Common myeloid progenitor, CD34-positive (primary cell): ENCODE data around the gene ACTA2.
A peak's percentile ranks its signal among the peaks of the same experiment; 100 is the strongest.
"Not testable (repeated sequence)": the region's sequence is repeated elsewhere in the genome, so short reads cannot be mapped to it uniquely, and the experiment has no call there.

ENCODE experiments used
- CTCF ChIA-PET: fragments of 350-600 bp; sonication (Branson Sonifier 250); formaldehyde crosslinking; loops from one replicate; lab custom pipeline; 2021; ENCODE audit warnings: antibody characterized with exemption; lab: Charles Lee
- POLR2A ChIA-PET: fragments of 350-600 bp; sonication (Branson Sonifier 250); formaldehyde crosslinking; loops from one replicate; lab custom pipeline; 2021; ENCODE audit warnings: antibody characterized with exemption; lab: Charles Lee
- DNase-seq, 3 donors: peaks; one replicate each; pipeline versions ENCODE4 v3.0.0 to v3.0.0-alpha.2; 2013
- H3K27ac ChIP-seq, 2 experiments: 1 replicate in 1 of 2; 2 replicates in 1 of 2; pipeline ENCODE4 v1.7.0; 2013; ENCODE audit warnings: inconsistent platforms in 2 of 2, low read length in 2 of 2, mild to moderate bottlenecking in 2 of 2, low read depth in 1 of 2, moderate library complexity in 1 of 2; ENCODE audit not compliant: severe bottlenecking in 2 of 2, insufficient read depth in 1 of 2, poor library complexity in 1 of 2
- H3K27me3 ChIP-seq, 5 experiments: replicated peaks in 2 of 5; 1 replicate in 3 of 5; 2 replicates in 2 of 5; pipeline versions ENCODE4 v1.6.1 to v1.7.0; 2013; ENCODE audit warnings: low read length in 4 of 5, mild to moderate bottlenecking in 2 of 5, moderate library complexity in 2 of 5, inconsistent platforms in 1 of 5; ENCODE audit not compliant: insufficient read depth in 5 of 5, control insufficient read depth in 4 of 5
- H3K36me3 ChIP-seq, 4 experiments: 1 replicate in 2 of 4; 2 replicates in 2 of 4; pipeline versions ENCODE4 v1.6.1 to v1.7.0; 2013; ENCODE audit warnings: low read length in 3 of 4, control low read depth in 1 of 4, mild to moderate bottlenecking in 1 of 4; ENCODE audit not compliant: control insufficient read depth in 4 of 4, insufficient read depth in 4 of 4
- H3K4me1 ChIP-seq, 4 experiments: 1 replicate in 3 of 4; 2 replicates in 1 of 4; pipeline versions ENCODE4 v1.6.1 to v1.7.1; 2013; ENCODE audit warnings: low read length in 3 of 4, mild to moderate bottlenecking in 3 of 4, control low read depth in 1 of 4, inconsistent platforms in 1 of 4, moderate library complexity in 1 of 4; ENCODE audit not compliant: control insufficient read depth in 4 of 4, insufficient read depth in 4 of 4; ENCODE audit errors: control extremely low read depth in 1 of 4
- H3K4me3 ChIP-seq, 7 experiments: 1 replicate in 4 of 7; 2 replicates in 3 of 7; pipeline versions ENCODE4 v1.5.1 to v1.7.0; 2013; ENCODE audit warnings: mild to moderate bottlenecking in 7 of 7, low read length in 6 of 7, moderate library complexity in 6 of 7, inconsistent platforms in 2 of 7, low read depth in 2 of 7, control low read depth in 1 of 7; ENCODE audit not compliant: insufficient read depth in 4 of 7, control insufficient read depth in 1 of 7; ENCODE audit errors: extremely low read depth in 1 of 7
- H3K9me3 ChIP-seq, 5 experiments: 1 replicate in 4 of 5; 2 replicates in 1 of 5; pipeline versions ENCODE4 v1.6.1 to v1.7.1; 2013; ENCODE audit warnings: low read length in 4 of 5, mild to moderate bottlenecking in 2 of 5, inconsistent platforms in 1 of 5, low read depth in 1 of 5, moderate library complexity in 1 of 5; ENCODE audit not compliant: control insufficient read depth in 4 of 5, insufficient read depth in 2 of 5; ENCODE audit errors: control extremely low read depth in 1 of 5
- WGBS: methylation state at CpG from one replicate; pipeline ENCODE4 v1.1.5; 2013; ENCODE audit not compliant: insufficient coverage; 5-methylcytosine and 5-hydroxymethylcytosine counted together

Gene ACTA2

GRCh38 chr10:88936656-88937055 lies 15.9 kb downstream of the ACTA2 start:
- ChIA-PET POLR2A (interaction anchor here (0.6 kb wide), 1 partner anchor 1123 kb away, joined by 4 read pairs; no protein-coding TSS in a partner anchor), CTCF (interaction anchor here (0.6 to 5.7 kb wide), 20 partner anchors 9 to 590 kb away, joined by 3 to 56 read pairs (median 4); partner anchors contain the start of gene FAS)
- no peaks in the 10 kb centered on the region for H3K27me3 ChIP-seq
- H3K9me3 ChIP-seq: no peaks in the 10 kb centered on the region
- no peak overlapping the region for H3K4me3 ChIP-seq
- DNase-seq: no peak
- H3K4me1 ChIP-seq: peaks cover 0 to 8% (median 3%) of the 10 kb centered on the region in 4 experiments
- WGBS: 100% methylated on average over 2 of the region's 3 CpGs
- H3K27ac ChIP-seq: no peak overlapping the region
- H3K36me3 ChIP-seq: peaks cover 0 to 20% (median 1%) of the 10 kb centered on the region in 4 experiments

GRCh38 chr10:88934900-88935672 lies 17.5 kb downstream of the ACTA2 start:
- ChIA-PET POLR2A (no interaction called here), CTCF (interaction anchor here (0.7 to 7.9 kb wide), 42 partner anchors 8 to 372 kb away, joined by 3 to 137 read pairs (median 4); partner anchors contain the start of genes CH25H and FAS)
- H3K4me3 ChIP-seq: peak overlapping the region in 1 of 7 experiments; percentile 40
- no peaks in the 10 kb centered on the region for H3K27me3 ChIP-seq
- H3K36me3 ChIP-seq: peaks cover 0 to 16% (median 1%) of the 10 kb centered on the region in 4 experiments
- no peak overlapping the region for H3K27ac ChIP-seq
- peaks cover 0 to 8% (median 3%) of the 10 kb centered on the region in 4 experiments for H3K4me1 ChIP-seq
- no peaks in the 10 kb centered on the region for H3K9me3 ChIP-seq
- WGBS: 37% methylated on average over 15 of the region's 17 CpGs
- DNase-seq: peak; percentile 87 to 90 (median 89)

GRCh38 chr10:88933564-88933963 lies 19.0 kb downstream of the ACTA2 start:
- Histone ChIP-seq H3K27ac (no peak overlapping the region), H3K4me1 (peaks cover 0 to 8% (median 3%) of the 10 kb centered on the region in 4 experiments), H3K27me3 (no peaks in the 10 kb centered on the region), H3K4me3 (no peak overlapping the region), H3K9me3 (no peaks in the 10 kb centered on the region), H3K36me3 (peaks cover 0 to 11% (median 2%) of the 10 kb centered on the region in 4 experiments)
- ChIA-PET CTCF (interaction anchor here (0.7 to 7.9 kb wide), 39 partner anchors 9 to 370 kb away, joined by 3 to 137 read pairs (median 5); partner anchors contain the start of genes CH25H, FAS and RNLS), POLR2A (no interaction called here)
- WGBS: 100% methylated on average over 2 of the region's 2 CpGs
- DNase-seq: no peak

GRCh38 chr10:88932539-88933256 lies 19.9 kb downstream of the ACTA2 start:
- H3K9me3 ChIP-seq: no peaks in the 10 kb centered on the region
- H3K27me3 ChIP-seq: no peaks in the 10 kb centered on the region
- H3K27ac ChIP-seq: no peak overlapping the region
- peaks cover 0 to 3% (median 1%) of the 10 kb centered on the region in 4 experiments for H3K36me3 ChIP-seq
- WGBS: 84% methylated on average over 6 of the region's 7 CpGs
- H3K4me1 ChIP-seq: peaks cover 0 to 8% (median 3%) of the 10 kb centered on the region in 4 experiments
- POLR2A ChIA-PET: no interaction called here
- no peak overlapping the region for H3K4me3 ChIP-seq
- peak; percentile 47 to 76 (median 74) for DNase-seq
- CTCF ChIA-PET: interaction anchor here (0.6 to 7.9 kb wide), 45 partner anchors 8 to 369 kb away, joined by 3 to 137 read pairs (median 4); partner anchors contain the start of genes CH25H, FAS, RNLS and STAMBPL1

- H3K4me3 ChIP-seq, H3K27me3 ChIP-seq, H3K4me1 ChIP-seq, H3K9me3 ChIP-seq, DNase-seq, H3K27ac ChIP-seq: not testable (repeated sequence)
- ChIA-PET CTCF (interaction anchor here (1.0 to 7.9 kb wide), 32 partner anchors 8 to 369 kb away, joined by 3 to 137 read pairs (median 5); partner anchors contain the start of genes CH25H and FAS), POLR2A (interaction anchor here (0.7 kb wide), 1 partner anchor 97 kb away, joined by 4 read pairs; no protein-coding TSS in a partner anchor)
- 100% methylated on average over 1 of the region's 5 CpGs for WGBS
- H3K36me3 ChIP-seq: peaks cover 0 to 10% (median 3%) of the 10 kb centered on the region in 4 experiments
These were observed 20.5 kb downstream of the ACTA2 start for GRCh38 chr10:88932029-88932428.

GRCh38 chr10:88931548-88931947 lies 21.0 kb downstream of the ACTA2 start:
- Histone ChIP-seq H3K27ac (no peak overlapping the region), H3K4me3 (no peak overlapping the region), H3K36me3 (peaks cover 1 to 11% (median 5%) of the 10 kb centered on the region in 4 experiments), H3K4me1 (peaks cover 2 to 8% (median 3%) of the 10 kb centered on the region in 4 experiments), H3K27me3 (no peaks in the 10 kb centered on the region), H3K9me3 (no peaks in the 10 kb centered on the region)
- WGBS: no CpG with 5 or more reads among the region's 1 CpG
- CTCF ChIA-PET: interaction anchor here (1.0 to 7.9 kb wide), 13 partner anchors 7 to 368 kb away, joined by 3 to 137 read pairs (median 10); no protein-coding TSS in a partner anchor
- POLR2A ChIA-PET: interaction anchor here (0.7 kb wide), 1 partner anchor 96 kb away, joined by 4 read pairs; no protein-coding TSS in a partner anchor
- DNase-seq: no peak
